ENCODE results near the gene DUOXA1. TPM values are rescaled to one million over a fixed set of nuclear protein-coding genes. Genes with fewer than 3 reads are reported as not detected.
A peak's percentile ranks its signal among the peaks of the same experiment; 100 is the strongest.

The DUOXA1 gene
- total and polyA plus RNA-seq, 2 experiments from 2014 or later = not detected

DNA sequence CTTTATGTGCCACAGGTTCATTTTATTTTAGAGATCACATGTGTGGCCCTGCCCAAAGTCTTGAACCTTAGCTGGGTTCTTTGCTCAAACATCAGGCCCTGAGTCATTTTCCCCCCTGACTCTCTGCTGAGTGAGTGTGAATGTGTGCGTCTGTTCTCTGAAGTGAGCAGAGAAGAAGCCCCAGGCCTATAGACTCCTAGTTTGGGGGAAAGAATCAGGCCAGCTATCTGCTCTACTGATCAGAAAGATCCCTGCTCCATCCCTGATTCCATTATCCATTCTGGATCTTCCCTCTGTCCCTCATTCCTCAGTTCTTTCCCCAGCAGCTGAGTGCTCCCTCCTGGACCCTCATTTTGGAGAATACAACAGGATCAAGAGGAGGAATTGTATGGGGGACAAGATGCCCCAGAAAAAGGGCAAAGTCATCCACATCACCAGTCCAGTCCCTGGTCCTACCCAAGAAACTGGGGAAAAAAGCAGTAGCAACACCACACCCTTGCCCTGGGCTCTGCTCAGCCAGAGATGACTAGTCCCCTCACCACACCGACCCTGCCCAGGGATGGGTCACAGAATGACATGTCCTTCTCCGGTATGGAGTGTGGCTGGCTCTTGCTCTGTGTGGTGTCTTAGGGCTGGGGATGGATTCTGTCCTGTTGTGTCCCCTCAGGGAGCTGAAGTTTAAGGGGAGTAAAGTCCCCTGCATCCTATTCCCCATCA is 3.3 kb upstream of the DUOXA1 start:
- H3K27me3 Mint-ChIP-seq (ENCODE audit: insufficient read depth, low read depth, poor library complexity) = peaks cover 82% of the 10 kb centered on the region
- Histone ChIP-seq H3K4me2 (no peak overlapping the region), H4K20me1 (replicated peaks; ENCODE audit: insufficient read depth) (no peaks in the 10 kb centered on the region; the same call in 1 of the 2 replicates), H3K79me2 (replicated peaks; ENCODE audit: insufficient read depth) (no peaks in the 10 kb centered on the region), H3K4me1 (ENCODE audit: insufficient read depth) (peaks cover 16% of the 10 kb centered on the region; the same call in 1 of the 2 replicates), H3K27me3 (ENCODE audit: insufficient read depth) (peaks cover 99% of the 10 kb centered on the region), H3K4me3 (no peak overlapping the region), H3K9me2 (ENCODE audit: insufficient read depth) (no peaks in the 10 kb centered on the region), H3K36me3 (ENCODE audit: insufficient read depth) (no peaks in the 10 kb centered on the region), H3F3A (replicated peaks; ENCODE audit: low read depth) (no peaks in the 10 kb centered on the region), H2AFZ (no peak overlapping the region), H3K27ac (ENCODE audit: low read depth) (no peak overlapping the region)
- H3K4me3 Mint-ChIP-seq = no peak overlapping the region
- H3K36me3 Mint-ChIP-seq (ENCODE audit: low read depth) = no peaks in the 10 kb centered on the region; the same call in 2 of the 3 replicates
- TF ChIP-seq EZH2 (IDR thresholded peaks at IDR 0.05; ENCODE audit: low read depth, unreplicated experiment) = peak; percentile 22
- TF ChIP-seq ZNF331 (CRISPR knock-in tag; IDR thresholded peaks at IDR 0.05; ENCODE audit: low read depth) = no peak
- H3K4me1 Mint-ChIP-seq = peaks cover 7% of the 10 kb centered on the region
- no peak overlapping the region for H3K27ac Mint-ChIP-seq
- no peak for DNase-seq (ENCODE audit: low spot score)
- no peak for ATAC-seq
- H3K9me3 Mint-ChIP-seq = no peaks in the 10 kb centered on the region; the same call in 2 of the 3 replicates

DNA sequence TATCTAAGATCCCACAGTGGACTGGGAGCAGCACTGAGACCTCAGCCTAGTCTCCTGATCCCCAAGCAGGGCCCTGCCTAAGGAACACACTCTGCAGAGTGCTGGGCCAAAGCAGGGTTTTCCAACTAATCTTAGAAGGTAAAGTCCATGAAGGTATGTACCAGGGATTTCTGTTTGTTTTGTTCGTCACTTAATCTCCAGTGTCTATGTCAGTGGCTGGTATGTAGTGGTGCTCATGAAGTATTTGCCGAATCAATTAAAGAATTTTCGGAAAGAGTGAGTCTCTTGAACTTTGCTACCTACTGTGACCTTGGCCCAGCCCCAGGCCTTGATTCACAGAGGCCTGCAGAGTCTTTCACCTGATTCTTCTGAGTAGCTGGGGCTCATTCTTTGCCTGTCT is 1.8 kb upstream of the DUOXA1 start:
- Mint-ChIP-seq H3K36me3 (ENCODE audit: low read depth) (no peaks in the 10 kb centered on the region; the same call in 2 of the 3 replicates), H3K27ac (no peak overlapping the region), H3K27me3 (ENCODE audit: insufficient read depth, low read depth, poor library complexity) (peaks cover 85% of the 10 kb centered on the region), H3K4me3 (no peak overlapping the region), H3K4me1 (peaks cover 7% of the 10 kb centered on the region), H3K9me3 (no peaks in the 10 kb centered on the region; the same call in 2 of the 3 replicates)
- Histone ChIP-seq H2AFZ (no peak overlapping the region), H3K4me3 (no peak overlapping the region), H4K20me1 (replicated peaks; ENCODE audit: insufficient read depth) (no peaks in the 10 kb centered on the region; the same call in 1 of the 2 replicates), H3K4me2 (no peak overlapping the region), H3K36me3 (ENCODE audit: insufficient read depth) (no peaks in the 10 kb centered on the region), H3F3A (replicated peaks; ENCODE audit: low read depth) (no peaks in the 10 kb centered on the region), H3K9me2 (ENCODE audit: insufficient read depth) (no peaks in the 10 kb centered on the region), H3K27ac (ENCODE audit: low read depth) (no peak overlapping the region), H3K27me3 (ENCODE audit: insufficient read depth) (peaks cover 99% of the 10 kb centered on the region), H3K4me1 (ENCODE audit: insufficient read depth) (peaks cover 16% of the 10 kb centered on the region; the same call in 1 of the 2 replicates), H3K79me2 (replicated peaks; ENCODE audit: insufficient read depth) (no peaks in the 10 kb centered on the region)
- DNase-seq (ENCODE audit: low spot score) = no peak
- no peak for TF ChIP-seq JUNB (IDR thresholded peaks at IDR 0.05; ENCODE audit: unreplicated experiment)
- no peak for TF ChIP-seq ZNF114 (CRISPR knock-in tag; IDR thresholded peaks at IDR 0.05)
- TF ChIP-seq ZNF331 (CRISPR knock-in tag; IDR thresholded peaks at IDR 0.05; ENCODE audit: low read depth) = no peak
- TF ChIP-seq NANOG (IDR thresholded peaks at IDR 0.05; ENCODE audit: borderline replicate concordance) = no peak
- TF ChIP-seq, protein P1, sequence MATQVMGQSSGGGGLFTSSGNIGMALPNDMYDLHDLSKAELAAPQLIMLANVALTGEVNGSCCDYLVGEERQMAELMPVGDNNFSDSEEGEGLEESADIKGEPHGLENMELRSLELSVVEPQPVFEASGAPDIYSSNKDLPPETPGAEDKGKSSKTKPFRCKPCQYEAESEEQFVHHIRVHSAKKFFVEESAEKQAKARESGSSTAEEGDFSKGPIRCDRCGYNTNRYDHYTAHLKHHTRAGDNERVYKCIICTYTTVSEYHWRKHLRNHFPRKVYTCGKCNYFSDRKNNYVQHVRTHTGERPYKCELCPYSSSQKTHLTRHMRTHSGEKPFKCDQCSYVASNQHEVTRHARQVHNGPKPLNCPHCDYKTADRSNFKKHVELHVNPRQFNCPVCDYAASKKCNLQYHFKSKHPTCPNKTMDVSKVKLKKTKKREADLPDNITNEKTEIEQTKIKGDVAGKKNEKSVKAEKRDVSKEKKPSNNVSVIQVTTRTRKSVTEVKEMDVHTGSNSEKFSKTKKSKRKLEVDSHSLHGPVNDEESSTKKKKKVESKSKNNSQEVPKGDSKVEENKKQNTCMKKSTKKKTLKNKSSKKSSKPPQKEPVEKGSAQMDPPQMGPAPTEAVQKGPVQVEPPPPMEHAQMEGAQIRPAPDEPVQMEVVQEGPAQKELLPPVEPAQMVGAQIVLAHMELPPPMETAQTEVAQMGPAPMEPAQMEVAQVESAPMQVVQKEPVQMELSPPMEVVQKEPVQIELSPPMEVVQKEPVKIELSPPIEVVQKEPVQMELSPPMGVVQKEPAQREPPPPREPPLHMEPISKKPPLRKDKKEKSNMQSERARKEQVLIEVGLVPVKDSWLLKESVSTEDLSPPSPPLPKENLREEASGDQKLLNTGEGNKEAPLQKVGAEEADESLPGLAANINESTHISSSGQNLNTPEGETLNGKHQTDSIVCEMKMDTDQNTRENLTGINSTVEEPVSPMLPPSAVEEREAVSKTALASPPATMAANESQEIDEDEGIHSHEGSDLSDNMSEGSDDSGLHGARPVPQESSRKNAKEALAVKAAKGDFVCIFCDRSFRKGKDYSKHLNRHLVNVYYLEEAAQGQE (IDR thresholded peaks at IDR 0.05; ENCODE audit: unreplicated experiment) = no peak
- TF ChIP-seq STAT1 (IDR thresholded peaks at IDR 0.05; ENCODE audit: unreplicated experiment) = no peak
- TF ChIP-seq, protein P2, sequence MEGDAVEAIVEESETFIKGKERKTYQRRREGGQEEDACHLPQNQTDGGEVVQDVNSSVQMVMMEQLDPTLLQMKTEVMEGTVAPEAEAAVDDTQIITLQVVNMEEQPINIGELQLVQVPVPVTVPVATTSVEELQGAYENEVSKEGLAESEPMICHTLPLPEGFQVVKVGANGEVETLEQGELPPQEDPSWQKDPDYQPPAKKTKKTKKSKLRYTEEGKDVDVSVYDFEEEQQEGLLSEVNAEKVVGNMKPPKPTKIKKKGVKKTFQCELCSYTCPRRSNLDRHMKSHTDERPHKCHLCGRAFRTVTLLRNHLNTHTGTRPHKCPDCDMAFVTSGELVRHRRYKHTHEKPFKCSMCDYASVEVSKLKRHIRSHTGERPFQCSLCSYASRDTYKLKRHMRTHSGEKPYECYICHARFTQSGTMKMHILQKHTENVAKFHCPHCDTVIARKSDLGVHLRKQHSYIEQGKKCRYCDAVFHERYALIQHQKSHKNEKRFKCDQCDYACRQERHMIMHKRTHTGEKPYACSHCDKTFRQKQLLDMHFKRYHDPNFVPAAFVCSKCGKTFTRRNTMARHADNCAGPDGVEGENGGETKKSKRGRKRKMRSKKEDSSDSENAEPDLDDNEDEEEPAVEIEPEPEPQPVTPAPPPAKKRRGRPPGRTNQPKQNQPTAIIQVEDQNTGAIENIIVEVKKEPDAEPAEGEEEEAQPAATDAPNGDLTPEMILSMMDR (conservative IDR thresholded peaks at IDR 0.05; ENCODE audit: low read depth in 2 of 2) = no peak
- no peak for TF ChIP-seq EZH2 (IDR thresholded peaks at IDR 0.05; ENCODE audit: low read depth, unreplicated experiment)
- no peak for ATAC-seq
